ENCODE data around the gene RRM2. TPM values are rescaled to one million over a fixed set of nuclear protein-coding genes. Genes with fewer than 3 reads are reported as not detected.

RRM2 gene
- total RNA-seq, 2 experiments from 2014 or later: 414 to 424 TPM

GRCh38 chr2:10180229-10180628 is 57.7 kb downstream of the RRM2 start:
- no peaks in the 10 kb centered on the region for H3K4me1 Mint-ChIP-seq
- H3K4me3 Mint-ChIP-seq: no peak overlapping the region
- H3K36me3 Mint-ChIP-seq: peaks cover 5% of the 10 kb centered on the region
- no peak for DNase-seq
- no peak overlapping the region for H3K27ac Mint-ChIP-seq
- peaks cover 7% of the 10 kb centered on the region for H3K9me3 Mint-ChIP-seq
- no peaks in the 10 kb centered on the region for H3K27me3 Mint-ChIP-seq

Other genes with a start within 250 kb of the RRM2 start
- gene GRHL1, start 171.0 kb upstream of the RRM2 start, total RNA-seq: under 1 TPM; 0.49 to 0.76 TPM
- gene KLF11, start 79.2 kb upstream of the RRM2 start, total RNA-seq: 1 to 10 TPM; 3.7 to 3.9 TPM
- gene CYS1, start 42.3 kb upstream of the RRM2 start, total RNA-seq: not detected
- 100 to 1,000 TPM; 100 to 105 TPM for gene HPCAL1, start 180.2 kb downstream of the RRM2 start, total RNA-seq

All from activated naive CD8-positive, alpha-beta T cell treated with anti-CD3 and anti-CD28 coated beads for 36 hours (primary cell).